TTC549 (cell line): Measurements from ENCODE around the gene ELANE.
"Not testable (repeated sequence)": the region's sequence is repeated elsewhere in the genome, so short reads cannot be mapped to it uniquely, and the experiment has no call there.

ENCODE experiments used
- FAIRE-seq: peaks from 2 replicates; lab custom pipeline; 2012; peaks lifted over from hg19 to GRCh38; lab: Jason Lieb, UNC

The ELANE gene

DNA sequence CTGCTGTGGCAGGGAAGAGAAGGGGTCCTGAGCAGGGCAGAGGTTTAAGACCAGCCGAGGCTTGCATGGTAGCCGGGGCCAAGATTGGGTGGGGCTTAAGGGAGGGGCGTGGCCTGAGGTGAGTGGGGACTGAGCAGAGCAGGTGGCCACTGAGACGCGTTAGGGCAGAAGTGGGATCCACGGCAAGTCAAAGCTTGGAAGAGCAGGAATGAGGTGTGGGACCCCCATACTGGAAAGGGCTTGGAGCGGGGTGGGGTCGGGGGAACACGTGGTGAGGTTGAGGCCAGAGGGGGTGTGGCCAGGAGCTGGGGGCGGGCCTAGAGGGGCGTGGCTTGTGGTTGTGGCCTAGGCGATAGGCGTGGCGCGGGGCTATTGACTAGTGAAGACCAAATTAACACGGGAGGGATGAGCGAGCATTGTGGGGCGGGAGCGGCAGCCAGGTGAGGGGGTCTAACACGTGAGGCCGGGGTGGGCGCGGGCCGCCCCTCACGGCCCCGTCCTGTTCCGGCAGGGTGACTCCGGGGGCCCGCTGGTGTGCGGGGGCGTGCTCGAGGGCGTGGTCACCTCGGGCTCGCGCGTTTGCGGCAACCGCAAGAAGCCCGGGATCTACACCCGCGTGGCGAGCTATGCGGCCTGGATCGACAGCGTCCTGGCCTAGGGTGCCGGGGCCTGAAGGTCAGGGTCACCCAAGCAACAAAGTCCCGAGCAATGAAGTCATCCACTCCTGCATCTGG is 10.6 kb downstream of the ELANE start:
- FAIRE-seq = no peak

DNA sequence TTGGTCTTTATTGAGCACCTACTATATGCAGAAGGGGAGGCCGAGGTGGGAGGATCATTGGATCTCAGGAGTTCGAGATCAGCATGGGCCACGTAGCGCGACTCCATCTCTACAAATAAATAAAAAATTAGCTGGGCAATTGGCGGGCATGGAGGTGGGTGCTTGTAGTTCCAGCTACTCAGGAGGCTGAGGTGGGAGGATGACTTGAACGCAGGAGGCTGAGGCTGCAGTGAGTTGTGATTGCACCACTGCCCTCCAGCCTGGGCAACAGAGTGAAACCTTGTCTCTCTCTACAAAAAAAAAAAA is 11.2 kb downstream of the ELANE start:
- no peak for FAIRE-seq

DNA sequence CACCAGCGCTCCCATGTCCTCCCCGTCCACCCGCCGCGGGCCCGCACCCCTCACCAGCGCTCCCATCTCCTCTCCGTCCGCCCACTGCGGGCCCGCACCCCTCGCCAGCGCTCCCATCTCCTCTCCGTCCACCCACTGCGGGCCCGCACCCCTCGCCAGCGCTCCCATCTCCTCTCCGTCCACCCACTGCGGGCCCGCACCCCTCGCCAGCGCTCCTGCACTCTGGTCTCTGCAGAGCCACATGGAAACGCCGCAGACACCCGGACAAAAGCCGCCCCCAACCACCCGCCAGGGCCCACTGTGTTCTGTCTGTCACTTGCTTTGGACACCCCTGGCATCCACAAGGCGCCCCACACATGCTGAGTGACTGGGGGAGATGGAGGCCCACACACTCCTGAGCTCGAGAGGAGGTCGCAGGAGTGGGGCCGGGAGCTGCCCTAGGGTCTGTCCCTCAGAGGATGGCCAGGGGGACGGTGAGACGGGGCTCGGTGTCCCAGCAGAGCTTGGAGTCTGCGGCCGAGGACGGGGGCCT is 14.7 kb downstream of the ELANE start:
- no peak for FAIRE-seq

DNA sequence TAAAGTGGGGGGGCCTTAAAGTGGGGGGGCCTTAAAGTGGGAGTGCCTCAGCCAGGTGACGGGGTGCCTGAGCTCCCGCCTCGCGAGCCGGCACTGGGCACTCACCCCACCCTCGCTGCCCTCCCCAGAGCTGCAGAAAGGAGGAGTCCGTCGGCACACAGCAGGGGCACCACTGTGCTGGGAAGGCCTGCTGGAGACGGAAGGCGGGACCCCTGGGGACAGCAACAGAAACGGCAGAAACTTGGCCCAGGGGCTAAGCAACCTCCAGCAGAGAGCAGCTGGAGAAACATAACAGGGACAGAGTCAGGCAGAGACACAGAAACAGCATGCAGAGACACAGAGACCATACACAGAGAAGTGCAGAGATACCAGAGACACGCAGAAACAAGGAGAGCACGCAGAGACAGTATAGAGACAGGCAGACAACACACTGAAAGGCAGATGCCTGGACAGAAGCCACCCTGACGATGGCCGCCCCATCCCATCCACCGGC is 15.2 kb downstream of the ELANE start:
- FAIRE-seq = no peak

DNA sequence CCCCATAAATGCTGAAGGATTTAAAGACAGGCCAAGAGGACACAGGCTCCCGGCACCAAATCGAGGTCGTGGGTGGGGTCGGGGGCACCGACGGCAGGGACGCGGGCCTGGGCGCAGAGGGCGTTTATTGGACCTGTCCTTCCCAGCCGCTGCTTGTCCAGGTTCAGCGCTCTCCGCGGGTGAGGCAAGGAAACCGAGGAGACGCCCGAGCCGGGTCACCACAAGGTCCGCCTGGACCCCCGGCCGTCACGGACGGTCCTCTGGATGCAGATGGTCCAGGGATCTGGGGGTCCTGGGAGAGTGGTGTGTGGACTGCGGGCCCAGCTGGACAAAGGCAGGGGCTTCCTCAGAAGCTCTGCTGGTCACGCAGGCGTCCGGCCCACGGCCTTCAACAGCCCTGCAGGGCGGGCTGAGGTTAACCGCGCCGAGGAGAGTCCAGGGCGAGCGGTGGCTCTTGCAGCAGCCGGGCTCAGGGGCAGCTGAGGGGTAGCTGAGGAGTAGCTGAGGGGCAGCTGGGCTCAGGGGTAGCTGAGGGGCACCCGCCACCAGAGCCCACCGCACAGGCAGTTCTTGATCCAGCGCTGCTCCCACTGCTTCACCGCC is 15.9 kb downstream of the ELANE start:
- no peak for FAIRE-seq

DNA sequence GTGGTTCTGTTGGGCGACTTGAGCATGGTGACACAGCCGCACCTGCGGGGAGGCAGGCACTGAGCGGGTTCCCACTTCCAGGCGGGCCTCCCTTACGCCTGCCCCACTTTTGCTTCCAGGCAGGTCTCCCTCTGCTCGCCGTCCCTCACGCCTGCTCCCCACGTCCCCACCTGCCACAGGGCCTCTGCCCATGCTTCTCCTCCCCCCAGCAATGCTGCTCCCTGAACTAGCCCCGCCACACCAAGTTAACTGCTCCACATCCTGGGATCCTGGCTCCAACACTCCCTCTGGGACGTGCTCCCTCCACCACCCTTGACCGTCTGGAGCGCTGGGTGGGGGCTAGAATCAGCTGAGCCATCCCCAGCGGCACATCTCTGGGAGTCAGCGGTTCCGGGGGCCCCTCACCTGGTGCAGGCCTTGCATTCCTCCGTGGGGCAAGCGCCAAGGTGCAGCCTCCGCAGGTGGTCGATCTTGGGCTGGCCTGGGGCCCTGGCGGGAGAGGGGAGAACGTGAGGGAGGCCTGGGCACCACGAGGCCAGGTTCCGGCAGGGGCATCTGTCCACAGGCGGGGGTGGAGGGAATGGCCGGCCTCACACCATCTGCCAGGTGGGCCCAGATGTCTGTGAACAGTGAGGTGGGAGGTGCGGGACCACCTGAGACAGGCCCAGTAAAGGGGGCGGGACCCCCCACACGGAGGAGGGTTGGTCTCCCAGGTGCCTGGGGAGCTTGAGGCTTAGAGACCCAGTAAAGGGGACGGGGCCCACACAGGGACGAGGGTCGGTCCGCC is 16.5 kb downstream of the ELANE start:
- FAIRE-seq = no peak

DNA sequence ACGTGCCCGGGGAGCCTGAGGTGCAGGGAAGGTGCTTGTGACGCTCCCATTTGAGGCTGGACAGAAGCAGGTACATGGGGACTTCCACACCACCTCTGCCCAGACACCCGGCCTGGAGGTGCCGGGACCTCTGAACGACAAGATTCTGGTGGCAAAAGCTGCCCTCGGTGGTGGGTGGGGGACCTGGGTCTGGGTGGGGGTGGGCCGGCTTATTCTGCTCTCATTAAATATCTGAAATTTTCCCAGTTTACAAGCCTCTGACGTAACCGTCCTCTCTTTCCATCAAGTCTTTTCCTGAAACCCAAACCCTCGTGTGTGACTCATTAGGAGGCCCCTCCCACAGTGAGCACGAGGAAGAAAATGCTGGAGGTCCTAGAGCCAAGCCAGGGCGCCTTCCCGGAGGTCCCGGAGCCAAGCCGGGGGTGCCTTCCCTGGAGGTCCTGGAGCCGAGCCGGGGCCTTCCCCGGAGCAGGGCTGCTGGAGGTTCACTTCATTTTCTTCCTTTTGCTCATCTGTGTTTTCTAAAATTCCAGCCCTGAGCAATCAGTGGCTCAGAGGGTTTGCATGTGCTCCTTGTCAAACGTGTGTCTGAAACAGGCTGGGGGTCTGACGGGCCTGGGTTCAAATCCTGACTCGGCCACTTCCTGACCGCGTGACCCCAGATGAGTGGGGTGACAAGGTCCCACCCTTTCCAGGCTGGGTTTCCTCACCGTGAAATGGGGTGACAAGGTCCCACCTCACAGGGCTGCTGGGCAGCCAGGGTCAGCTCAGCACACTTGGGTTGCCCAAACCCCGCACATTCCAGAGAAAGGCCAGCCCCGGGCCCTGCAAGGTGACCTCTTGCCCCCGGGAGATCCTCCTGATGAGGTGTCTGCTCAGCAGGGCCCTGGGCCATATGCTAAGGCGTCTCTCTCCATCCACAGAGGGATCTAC is 17.4 kb downstream of the ELANE start:
- FAIRE-seq = no peak

DNA sequence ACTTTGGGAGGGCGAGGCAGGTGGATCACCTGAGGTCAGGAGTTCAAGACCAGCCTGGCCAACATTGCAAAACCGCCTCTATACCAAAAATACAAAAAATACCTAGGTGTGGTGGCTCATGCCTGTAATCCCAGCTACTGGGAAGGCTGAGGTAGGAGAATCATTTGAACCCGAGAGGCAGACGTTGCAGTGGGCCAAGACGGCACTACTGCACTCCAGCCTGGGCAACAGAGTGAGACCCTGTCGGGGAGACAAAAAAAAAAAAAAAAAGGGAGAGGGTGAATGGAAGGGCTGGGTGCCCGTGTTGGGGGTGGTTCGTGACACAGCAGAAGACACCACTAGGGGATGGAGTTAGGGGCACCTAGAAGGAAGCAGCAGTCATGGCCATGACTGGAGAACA is 18.2 kb downstream of the ELANE start:
- no peak for FAIRE-seq

DNA sequence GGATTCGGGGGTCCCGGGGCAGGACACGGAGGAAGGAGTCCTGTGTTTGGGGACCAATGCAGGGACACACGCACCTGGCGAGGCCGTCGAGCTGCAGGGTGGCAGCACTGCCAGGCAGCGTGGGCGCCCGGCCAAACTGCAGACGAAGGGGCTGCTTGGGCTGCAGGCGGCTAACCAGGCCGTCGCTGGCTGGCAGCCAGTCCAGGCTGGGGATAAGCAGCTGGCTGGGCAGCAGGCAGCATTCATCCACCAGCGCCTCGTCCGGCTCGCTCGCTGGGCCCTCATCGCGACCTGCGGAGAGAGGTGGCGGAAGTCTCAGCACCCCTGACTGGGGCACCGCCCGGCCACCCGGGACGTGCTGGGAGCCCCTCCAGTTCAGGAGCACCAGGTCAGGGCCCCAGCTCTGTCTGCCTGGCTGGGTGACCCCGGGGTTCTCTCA is 18.9 kb downstream of the ELANE start:
- no peak for FAIRE-seq

DNA sequence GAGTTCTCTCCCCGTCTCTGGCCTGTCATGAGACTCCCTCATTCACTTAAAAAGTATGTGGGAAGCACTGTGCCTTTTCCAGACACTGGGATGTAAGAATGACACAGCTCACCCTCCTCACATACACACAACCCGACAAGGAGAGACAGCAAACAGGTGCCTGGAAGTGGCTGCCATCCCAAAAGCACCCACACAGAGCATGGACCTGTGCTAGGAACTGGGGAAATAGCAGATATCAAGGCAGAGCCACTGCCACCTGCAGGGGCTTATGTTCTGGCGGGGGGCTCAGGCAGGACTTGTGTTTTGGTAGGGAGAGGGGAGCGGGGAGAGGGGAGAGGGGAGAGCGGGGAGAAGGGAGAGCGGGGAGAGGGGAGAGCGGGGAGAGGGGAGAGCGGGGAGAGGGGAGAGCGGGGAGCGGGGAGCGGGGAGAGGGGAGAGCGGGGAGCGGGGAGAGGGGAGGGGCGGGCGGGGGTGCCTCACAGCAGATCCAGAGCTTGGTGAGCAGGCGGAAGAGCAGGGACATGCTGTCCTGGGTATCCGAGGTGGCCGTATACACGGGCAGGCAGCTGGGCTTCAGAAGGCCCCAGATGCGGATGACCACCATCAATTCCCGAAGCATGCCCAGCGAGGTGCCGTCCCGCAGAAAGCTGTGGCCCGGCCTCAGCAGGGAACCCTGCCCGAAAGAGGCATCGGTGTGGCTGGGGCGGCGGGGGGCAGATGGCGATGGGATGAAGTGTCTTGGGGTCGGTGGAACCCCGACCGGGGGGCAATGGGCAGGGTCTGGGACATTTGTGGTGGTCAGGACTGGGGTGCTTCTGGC is 19.6 kb downstream of the ELANE start:
- no peak for FAIRE-seq

DNA sequence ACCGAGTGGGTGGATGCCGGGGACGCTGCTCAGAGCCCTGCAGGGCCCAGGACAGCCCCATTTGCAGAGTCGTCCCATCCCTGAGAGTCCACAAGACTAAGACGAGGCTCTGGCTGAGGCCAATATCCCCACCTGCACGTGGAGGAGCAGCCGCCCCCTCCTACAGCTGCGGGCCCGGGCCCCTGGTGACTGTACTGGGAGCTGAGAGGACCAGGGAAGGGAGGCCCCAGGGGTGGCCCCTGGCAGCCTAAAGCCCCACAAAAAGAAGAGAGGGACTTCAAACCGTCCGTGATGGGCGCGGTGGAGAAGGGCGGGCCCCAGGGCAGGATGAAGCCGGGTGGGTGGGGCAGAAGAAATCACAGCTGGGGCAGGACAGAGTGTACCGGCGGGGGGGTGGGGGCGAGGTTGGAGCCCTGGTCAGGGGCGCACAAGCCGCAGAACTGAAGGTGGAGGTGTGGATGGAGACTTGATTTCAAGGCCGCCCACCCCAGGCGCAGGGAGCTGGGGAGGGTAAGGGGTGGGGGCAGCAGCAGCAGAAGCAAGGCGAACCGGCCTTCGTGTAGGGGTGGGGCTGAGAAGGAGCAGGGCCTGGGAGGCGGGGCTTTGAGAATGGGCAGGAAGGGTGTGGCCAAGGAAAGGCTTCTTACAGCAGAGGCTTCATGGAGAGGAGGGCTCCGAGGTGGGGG is 20.3 kb downstream of the ELANE start:
- no peak for FAIRE-seq

DNA sequence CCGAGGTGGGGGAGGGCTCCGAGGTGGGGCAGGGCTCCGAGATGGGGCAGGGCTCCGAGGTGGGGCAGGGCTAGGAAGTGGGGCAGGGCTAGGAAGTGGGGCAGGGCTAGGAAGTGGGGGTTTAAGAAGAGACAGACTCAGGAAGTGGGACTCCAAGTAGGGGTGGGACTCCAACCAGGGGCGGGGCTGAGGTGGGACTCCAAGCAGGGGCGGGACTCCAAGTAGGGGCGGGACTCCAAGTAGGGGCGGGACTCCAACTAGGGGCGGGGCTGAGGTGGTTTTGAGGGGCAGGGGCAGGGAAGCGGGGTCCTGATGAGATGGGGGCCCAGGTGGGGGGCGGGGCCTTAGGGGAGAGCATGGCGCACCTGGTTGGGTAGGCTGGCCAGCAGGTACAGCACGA is 21.0 kb downstream of the ELANE start:
- no peak for FAIRE-seq

DNA sequence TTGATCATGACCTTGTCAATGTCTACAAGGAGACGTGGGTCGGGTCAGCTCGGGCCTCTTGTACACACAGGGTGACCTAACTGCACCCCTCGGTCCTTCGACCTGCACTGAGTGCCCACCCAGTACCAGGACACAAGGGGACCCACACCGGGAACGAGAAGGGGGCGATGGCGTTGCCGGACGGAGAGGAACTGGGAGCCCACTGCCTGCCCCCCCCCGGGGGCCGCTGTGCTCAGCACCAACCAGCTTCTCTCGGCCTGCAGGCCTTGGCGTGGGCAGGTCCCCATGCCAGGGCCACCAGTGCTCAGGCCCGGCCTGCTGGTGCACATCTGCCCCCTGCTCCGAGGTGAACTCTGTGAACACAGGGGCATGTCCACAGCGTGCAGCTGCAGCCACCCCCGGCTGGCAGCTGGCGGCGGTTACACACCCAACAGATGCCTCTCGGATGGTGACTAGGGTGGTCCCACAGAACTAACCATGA is 21.5 kb downstream of the ELANE start:
- no peak for FAIRE-seq

DNA sequence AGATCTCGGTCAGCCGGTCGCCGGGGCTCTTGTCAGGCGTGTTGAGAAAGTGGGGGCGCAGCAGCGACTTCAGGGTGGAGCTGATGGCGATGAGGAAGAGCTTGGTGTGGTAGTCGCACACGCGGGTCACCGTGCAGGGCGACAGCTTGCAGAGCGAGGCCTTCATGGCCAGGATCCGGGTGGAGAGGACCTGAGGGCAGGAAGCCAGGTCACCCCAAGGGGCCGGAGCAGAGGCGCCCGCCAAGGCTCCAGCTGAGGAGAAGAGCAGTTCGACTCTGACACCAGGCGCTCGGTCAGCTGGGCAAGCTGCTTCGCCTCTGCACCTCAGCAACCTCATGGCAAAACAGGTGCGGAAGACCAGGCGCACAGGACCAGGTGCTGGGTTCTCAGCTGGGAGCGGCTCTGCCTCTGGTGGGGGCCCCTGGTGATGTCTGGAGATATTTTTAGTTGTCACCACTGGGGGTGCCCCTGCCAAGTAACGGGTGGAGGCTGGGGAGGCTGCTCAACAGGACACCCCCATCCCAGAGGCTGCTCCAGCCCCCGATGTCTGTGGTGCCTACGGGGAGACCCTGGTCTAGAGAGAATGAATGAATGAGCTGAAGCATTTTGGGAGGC is 23.3 kb downstream of the ELANE start:
- FAIRE-seq = no peak

DNA sequence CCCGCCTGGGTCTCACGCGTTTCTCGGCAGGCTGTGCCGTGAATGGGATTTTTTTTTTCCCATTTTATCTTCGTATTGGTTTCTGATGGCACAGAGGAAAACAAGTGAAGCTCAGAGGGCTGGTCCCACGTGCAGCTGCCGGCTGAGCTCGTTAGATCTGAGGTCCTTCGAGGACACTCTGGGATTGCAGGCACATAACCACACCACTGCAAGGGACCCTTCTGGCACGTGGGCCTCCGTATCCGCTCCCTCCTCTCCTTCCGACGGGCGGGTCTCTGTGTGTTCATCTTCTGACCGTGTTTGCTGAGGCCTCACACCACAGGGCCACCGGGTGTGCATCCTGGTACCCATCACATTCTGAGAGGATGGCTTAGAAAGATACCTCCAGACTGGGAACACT is 24.0 kb downstream of the ELANE start:
- no peak for FAIRE-seq

DNA sequence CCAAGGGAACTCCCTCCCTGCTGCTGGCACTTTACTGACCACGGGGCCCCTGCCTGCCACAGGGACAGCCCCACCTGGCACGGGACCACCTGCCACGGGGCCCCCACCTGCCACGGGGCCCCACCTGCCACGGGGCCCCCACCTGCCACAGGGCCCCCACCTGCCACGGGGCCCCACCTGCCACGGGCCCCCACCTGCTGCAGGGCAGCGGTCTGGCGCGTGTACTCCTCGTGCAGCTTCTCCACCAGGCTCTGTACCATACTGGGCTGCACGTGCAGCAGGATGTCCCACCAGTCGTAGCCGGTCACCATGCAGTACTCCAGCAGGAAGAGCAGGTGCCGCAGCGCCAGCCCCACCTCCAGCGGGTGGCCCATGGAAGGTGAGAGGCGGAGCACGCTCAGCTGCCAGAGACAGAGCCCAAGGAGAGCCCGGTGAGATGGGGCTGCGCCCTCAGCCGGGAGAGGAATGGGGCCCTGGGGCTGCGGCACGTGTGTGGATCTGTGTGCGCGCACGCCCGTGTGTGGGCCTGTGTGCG is 24.7 kb downstream of the ELANE start:
- no peak for FAIRE-seq

DNA sequence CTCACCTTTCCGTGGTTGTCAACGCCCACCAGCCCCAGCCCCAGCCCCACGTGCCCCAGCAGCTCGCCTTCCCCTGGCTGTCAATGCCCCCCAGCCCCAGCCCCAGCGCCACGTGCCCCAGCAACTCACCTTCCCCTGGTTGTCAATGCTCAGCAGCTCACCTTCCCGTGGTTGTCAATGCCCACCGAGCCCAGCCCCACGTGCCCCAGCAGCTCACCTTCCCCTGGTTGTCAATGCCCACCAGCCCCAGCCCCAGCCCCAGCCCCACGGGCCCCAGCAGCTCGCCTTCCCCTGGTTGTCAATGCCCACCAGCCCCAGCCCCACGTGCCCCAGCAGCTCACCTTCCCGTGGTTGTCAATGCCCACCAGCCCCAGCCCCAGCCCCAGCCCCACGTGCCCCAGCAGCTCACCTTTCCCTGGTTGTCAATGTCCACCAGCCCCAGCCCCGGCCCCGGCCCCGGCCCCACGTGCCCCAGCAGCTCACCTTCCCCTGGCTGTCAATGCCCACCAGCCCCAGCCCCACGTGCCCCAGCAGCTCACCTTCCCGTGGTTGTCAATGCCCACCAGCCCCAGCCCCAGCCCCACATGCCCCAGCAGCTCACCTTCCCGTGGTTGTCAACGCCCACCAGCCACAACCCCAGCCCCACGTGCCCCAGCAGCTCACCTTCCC is 26.0 kb downstream of the ELANE start:
- not testable (repeated sequence) for FAIRE-seq

DNA sequence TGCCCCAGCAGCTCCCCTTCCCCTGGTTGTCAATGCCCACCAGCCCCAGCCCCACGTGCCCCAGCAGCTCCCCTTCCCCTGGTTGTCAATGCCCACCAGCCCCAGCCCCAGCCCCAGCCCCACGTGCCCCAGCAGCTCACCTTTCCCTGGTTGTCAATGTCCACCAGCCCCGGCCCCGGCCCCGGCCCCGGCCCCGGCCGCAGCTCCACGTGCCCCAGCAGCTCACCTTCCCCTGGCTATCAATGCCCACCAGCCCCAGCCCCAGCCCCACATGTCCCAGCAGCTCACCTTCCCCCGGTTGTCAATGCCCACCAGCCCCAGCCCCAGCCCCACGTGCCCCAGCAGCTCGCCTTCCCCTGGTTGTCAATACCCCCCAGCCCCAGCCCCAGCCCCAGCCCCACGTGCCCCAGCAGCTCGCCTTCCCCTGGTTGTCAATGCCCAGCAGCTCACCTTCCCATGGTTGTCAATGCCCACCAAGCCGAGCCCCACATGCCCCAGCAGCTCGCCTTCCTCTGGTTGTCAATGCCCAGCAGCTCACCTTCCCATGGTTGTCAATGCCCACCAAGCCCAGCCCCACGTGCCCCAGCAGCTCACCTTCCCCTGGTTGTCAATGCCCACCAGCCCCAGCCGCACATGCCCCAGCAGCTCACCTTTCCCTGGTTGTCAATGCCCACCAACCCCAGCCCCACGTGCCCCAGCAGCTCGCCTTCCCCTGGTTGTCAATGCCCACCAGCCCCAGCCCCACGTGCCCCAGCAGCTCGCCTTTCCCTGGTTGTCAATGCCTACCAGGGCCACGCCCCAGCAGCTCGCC is 26.9 kb downstream of the ELANE start:
- not testable (repeated sequence) for FAIRE-seq
